Stimulated activated CD8-positive, alpha-beta memory T cell treated with anti-CD3 and anti-CD28 coated beads, Interleukin-7, amount 100 ng/mL, for 48 hours (primary cell): ENCODE data around the gene NEO1.

ENCODE experiments used
- DNase-seq, 2 donors: peaks; one replicate each; pipeline ENCODE4 v3.0.0-alpha.2; 2020; ENCODE audit warnings: low read depth in 1 of 2; ENCODE audit errors: extremely low read depth in 1 of 2

Gene NEO1

DNA sequence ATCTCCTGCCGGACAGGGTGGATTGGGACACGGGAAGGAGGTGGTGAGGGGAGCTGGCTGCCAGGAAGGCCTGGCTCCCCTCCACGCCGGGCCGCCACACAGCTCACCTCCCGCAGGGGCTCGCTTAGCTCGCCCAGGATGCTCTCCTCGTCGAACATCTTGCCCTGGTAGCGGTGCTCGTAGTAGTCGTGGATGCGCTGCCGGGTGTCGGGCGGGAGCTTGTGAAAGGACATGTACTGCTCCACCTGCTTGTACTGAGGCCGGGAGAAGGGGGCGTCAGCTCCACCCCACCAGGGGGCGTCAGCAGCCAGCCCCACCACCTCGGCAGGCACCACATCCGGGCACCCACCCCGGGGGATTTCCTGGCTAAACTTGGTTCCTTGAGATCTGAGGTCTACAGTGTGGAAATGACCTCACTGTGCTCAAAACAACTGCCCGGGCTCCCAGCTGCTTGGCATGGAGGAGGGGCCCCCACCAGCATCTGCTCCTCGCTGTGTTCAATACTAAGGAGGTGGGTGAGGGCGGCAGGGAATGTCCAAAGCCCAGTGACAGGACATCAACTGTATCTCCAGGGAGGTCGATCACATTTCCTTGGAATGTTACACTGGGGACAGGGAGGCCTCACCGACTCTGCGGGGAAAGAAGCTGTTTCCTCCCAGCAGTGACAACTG is 273.1 kb downstream of the NEO1 start:
- no peak for DNase-seq

DNA sequence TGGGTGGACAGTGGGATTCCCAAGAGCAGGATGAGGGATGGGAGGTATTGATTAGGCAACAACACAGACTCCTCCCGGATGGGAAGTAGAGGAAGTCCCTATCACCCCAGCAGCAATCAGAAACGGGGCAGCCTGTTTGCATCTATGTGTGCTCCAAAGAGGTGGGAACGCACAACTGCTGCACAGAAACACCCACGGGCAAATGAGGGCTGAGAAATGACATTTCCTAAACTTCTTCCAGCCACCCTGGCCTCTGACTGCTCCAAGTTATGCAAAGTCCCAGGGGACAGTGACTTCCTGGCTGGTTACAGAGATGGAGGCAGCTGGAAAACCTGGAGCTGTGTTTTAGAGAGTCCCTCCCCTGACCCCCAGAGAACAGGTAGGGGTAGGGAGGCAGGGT is 273.9 kb downstream of the NEO1 start:
- DNase-seq: no peak

DNA sequence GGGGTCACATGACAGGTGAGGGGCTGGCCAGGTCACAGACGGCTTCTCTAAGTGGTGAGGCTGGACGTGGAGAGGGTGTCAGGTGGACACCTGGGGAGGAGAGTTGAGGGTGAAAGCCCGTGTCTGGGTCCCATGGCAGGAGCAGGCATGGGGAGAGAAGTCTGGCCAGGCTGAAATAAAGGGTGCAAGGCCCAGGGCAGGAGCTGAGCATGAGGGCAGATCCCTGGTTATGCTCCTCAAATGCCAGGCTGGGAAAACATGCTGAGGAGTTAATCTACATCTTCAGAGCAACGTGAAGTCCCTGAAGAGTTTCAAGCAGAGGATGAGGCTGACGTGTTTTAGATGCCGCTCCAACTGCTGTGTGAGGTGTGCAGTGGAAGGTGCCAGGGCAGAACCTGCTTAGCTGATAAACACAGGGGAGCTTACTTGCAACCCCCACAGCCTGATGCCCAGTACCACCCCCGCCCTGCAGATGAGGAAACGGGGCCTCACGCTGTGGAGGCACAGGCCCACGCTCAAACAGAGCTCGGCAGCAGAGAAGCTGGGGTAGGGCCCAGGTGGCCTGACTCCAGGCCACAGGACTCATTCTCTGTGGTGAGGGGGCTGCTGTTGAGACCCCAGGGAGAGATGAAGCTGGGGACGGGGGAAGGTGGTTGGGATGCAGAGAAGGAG is 276.0 kb downstream of the NEO1 start:
- DNase-seq: no peak

DNA sequence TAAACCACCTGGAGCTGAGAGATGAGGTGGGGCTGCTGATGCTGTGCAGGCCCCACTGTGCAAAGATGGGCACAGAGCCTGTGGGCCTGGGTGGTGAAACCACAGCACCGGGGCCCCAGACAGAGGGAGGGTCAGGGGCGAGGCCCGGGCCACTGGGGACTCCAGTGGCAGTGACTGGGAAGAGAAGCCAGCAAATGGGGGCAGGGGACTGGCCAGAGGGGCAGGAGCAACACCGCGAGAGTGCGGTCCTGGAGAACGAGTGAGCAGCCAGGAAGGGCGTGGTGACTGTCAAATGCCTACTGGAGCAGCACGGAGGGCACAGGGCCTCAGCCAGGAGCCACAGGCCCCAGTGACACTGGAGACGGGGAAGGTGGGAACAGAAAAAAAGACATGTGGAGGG is 276.7 kb downstream of the NEO1 start:
- no peak for DNase-seq

DNA sequence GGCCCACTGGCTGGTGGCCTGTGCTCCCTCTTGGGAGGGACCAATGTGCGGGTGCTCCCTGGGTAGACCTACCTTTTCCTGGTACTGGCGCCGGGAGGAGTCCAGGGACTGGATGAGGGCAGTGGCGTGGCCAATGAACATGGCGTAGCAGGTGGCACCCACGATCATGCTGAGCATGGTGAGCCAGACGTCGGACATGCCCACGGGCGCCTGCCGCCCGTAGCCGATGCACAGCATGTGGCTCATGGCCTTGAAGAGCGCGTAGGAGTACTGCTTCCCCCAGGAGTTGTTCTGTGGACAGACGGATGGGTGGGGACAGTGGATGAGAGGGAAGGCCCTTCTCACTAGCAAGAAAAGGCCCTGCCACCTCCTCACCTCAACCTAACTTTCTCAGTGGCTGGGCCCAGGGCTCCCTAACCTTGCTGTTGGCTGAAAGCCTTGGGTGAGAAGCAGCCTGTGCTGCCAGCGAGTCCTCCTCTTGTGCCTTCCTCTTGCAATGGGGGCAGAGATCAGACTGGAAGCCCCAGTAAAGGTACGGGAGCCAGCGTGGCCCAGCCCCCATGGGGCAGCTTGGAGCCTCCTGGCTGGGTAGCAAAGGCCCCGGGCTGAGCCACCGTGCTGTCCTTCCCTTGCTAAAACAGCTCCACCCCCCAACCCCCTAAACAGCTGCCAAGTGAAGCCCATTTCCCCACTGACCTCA is 277.4 kb downstream of the NEO1 start:
- DNase-seq: no peak

DNA sequence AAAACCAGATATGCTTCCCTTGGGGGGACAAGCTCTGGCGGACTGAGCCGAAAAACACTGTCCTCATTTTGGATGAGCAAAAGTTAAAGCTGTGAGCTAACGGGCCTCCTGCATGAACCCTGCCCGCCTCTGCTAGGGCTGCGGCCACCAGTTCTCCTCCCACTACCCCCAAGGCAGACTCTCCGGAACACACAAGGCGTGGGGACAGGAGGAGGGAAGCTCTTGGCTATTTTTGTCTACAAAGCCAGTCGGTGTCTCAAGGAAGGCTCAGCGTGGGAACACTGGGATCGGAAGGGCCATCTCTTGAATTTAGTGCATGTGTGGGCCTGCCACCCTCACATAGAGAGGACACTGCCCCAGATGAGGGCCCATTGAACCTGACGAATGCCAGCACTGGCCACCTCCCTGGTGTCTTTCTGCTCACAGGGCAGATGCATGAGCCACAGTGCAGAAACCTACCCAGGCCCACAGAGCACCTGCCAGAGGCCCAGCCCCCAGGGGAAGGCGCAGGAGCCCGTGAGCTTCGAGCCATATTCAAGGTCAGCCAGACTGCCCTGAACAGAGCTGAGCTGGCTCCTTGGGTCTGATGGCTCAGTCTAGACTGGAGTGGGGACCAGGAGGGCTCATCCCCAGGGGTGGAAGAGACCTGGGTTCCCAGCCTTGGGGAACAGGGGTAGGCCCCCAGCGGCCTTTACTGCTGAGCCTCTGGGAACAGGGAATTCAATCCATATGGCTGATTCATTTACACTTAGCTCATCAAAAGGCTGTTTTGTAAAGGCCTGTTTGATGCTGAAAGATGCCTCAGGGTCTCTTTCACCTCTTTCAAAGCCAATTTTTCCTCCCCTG is 278.2 kb downstream of the NEO1 start:
- DNase-seq: no peak

DNA sequence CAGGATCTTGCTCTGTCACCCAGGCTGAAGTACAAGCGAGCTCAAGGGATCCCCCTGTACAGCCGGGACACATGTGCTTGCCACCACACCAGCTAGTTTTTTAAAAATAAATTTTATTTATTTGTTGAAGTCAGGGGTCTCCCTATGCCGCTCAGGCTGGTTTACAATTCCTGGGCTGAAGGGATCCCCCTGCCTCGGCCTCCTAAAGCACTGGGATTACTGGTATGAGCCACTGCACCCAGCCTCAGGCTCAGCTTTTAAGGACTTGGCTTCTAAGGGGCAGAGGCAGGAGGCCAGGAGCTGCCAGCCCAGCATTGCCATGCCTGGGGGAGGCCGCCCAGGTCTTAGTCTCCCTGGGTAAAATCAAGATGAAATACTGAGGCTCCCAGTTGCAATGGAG is 279.2 kb downstream of the NEO1 start:
- DNase-seq: no peak

DNA sequence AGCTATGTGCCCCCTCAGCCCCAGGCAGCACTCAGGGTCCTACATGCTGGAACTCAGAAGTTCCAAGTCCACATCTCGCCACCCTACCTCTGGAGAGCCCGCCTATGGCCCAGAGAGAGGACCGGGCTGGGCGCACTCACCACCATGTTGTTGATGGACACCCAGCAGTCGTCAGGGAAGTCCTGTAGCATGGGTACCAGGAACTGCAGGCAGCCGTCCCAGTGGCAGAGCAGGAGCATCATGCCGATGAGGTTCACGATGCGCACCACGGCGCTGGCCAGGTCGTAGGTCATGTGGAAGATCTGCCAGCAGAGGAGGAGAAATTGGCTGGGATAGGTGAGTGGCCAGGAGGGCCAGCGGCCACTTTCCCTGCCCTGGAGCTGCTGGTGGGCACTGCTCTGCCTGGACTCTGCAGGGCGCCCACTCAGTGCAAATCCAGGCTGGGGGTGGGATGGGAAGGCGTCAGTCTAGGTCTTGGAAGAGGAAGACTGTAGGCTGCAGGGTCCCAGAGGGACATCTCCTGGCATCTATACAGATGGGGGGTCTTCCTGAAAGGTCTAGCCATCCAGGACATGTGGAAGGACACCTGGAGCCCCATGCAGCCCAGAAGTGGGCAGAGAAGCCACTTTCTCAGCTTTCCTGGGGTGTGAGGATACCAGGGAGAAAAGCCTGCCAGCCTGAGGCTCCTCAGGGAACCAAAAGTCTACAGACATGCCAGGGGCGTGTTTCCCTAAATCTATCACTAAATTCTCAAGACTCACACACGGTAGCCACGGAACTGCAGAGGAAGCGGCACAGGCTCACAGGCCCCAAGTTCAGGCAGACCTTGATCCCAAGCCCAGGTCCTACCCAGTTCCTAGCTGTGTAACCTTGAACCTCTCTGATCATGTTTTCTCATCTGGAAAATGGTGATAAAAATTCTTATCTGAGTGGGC is 280.0 kb downstream of the NEO1 start:
- no peak for DNase-seq

DNA sequence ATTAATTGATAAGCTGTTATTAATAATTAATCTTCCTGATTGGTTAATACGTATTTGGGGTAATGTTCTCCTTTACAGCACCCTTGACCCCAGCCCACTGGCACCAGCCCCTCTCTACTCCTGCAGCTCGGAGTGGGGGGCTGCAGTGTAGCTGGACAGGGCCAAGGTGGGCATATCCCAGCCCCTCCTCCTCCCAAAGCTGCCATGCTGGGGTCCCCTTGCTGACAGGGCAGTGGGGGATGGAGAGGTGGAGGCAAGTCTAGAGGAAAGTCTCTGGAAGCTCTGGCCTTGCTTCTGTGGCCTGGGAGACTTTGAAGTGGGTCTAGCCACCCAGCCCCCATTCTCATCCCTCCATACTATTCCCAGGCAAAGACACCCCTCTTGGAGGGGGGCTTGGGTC is 280.7 kb downstream of the NEO1 start:
- DNase-seq: no peak

DNA sequence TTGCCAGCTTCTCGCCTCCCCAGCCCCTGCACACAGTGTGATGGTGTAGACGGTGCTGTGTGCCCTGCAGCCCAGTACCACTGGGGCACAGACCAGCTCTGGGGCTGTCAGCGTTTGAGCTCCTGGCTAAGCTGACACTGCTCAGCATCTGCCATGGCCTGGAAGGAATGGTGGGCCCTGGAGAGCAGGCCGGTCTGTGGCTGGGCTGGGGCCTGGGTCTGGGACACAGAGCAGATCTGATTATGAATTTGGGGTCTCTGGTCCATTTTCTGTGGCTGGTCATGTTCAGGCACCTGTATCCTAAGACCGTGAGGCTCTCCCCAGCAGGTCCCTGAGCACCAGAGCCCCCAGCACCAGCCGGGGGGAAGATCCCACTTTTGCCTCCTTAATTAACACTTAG is 281.8 kb downstream of the NEO1 start:
- DNase-seq: no peak

DNA sequence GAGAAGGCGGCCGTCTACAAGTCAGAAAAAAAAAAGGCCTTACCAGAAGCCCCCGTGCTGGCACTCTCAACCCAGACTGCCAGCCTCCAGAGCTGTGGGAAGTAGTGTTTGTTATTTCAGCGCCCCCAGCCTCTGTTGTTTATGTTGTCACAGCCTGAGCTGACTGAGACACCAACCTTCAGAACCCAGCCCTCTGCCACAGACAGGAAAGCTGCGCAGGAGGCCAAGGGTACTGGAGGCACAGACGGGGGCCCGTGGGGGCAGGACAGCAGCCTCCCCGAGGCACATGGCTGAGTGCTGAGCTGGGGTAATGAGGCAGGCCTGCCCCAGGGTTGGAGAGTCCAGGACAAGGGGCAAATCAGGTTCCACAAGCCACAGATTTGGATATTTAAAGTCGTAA is 282.8 kb downstream of the NEO1 start:
- no peak for DNase-seq

DNA sequence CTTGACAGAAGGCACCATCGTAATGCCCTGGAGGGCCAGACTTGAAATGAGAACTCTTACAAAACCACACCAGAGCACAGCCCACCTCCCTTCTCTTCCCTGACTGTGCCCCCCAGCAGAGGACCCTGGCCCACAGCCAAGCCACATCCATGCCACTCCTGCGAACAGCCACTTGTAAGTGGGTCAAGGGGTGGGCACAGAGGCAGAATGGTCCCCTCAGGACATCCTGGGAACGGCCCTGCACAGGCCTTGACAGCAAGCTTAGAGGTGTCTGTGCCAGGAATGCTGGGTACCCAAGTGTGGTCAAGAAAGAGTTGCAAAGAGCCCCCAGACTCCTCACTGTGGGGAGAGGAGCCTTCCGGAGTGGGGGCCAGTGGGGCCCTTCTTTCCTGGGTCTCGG is 283.2 kb downstream of the NEO1 start:
- no peak for DNase-seq

DNA sequence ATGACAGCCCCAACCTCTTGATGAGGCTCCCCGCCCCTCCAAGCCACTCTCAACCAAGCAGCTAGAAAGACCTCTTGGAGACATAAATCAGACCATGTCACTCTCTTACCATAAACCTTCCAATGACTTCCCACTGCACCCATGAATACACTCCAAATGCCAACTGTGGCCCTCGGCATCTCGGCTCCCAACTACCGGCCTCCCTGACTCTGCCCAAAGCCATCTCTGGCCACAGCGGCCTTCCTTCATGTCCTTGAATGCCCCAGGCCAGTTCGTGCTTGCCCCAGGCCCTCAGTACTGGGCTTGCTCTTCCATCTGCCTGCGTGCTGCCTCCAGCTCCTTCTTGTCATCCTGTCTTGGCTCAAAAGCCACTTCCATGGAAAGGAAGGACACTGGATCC is 284.5 kb downstream of the NEO1 start:
- no peak for DNase-seq

DNA sequence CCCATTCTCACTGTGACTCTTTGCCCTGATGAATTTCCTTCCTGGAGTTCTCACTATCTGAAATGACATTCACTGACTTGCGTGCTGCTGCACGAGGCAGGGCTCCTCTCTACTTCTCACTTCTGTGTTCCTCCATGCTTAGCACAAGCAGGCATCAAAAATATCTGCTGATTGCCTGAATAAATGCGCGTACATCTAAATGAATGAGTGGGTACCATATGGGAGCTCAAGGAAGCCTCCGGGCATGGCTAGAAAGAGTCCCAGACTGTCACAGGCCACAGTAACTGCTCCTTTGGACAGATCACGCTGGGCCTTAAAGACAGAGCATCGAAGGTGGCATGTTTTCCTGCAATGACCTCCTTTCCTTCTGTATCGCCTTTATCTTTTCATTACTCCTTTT is 284.9 kb downstream of the NEO1 start:
- no peak for DNase-seq

DNA sequence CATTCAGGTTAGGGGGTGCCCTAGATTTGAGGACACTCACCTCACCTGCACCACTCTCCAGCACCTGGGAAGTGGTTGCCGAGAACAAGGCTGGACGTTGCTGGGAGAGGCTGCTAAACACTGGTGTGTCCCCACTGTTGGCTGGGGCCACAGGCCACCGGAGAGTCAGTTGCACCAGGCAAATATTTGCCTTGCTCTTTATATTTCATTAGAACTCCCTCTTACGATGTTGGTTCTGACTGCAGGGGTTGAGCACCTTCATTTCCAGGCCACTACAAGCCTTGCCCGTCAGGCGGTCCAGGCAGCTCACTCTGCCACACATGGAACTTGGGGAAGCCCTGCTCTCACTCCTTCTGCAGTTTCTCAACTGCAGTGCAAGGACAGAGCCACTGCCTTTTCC is 285.8 kb downstream of the NEO1 start:
- DNase-seq: no peak

DNA sequence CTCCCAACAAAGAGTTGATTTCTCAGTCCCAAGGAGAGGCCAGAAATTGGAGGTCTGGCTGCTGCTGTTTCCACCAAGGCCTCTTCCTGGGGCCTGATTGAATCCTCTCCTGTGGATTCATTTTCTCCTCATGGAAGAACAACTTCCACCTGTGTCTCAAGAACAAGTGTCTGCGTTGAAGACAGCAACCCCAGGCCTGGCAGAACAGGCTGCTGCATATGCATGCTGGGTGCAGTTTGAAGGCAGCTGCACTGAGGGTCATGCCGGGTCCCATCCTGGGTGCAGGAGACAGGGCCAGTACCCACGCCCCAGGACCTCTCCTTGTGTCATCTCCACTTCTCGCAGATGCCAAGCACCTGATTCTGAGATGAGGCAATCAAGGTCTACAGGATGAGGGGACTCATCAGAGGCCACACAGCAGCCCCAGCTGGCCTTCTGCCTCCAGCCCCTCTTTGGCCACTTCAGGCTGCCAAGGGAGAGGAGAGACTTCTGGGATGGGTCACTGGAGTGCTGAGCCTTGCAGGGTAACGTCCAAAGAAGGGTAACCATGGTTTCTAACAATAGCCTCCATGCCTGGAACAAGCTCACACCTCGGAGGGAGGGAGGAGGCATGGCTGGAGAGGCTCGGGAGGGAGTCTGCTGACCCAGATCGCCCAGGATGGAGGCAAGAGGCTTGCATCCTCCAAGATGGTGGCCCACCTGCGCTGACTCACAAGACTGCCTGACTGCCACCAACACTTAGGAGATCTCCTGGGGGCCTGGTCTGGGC is 286.5 kb downstream of the NEO1 start:
- DNase-seq: no peak

DNA sequence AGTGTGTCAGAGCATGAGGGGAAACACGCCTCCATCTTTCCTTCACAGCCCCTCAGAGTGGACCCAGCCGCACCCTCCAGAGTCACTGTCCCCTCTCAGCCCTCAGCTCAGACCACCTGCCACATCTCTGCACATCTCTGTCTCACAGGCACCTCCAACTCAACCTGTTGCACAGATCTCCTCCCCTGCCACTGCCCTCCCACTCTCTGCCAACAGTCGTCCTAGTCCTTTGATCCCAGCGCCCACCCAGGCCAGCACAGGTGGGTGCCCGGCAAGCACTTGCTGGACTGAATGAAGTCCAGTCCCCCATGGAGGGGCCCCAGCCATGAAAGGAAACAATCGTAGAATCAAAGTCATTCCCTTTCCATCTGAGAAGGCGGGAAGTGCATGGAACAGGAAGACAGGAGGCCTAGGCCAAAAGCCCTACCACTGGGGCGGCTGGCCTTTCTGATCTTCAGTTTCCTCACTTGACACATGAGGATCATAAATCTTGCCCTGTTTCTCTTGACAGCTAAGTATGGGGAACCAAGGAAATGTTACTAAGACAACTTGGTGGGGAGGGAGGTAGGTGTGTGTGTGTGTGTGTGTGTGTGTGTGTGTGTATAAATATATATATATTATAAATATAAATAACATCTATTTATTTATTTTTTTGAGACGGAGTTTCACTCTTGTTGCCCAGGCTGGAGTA is 288.4 kb downstream of the NEO1 start:
- DNase-seq: no peak

DNA sequence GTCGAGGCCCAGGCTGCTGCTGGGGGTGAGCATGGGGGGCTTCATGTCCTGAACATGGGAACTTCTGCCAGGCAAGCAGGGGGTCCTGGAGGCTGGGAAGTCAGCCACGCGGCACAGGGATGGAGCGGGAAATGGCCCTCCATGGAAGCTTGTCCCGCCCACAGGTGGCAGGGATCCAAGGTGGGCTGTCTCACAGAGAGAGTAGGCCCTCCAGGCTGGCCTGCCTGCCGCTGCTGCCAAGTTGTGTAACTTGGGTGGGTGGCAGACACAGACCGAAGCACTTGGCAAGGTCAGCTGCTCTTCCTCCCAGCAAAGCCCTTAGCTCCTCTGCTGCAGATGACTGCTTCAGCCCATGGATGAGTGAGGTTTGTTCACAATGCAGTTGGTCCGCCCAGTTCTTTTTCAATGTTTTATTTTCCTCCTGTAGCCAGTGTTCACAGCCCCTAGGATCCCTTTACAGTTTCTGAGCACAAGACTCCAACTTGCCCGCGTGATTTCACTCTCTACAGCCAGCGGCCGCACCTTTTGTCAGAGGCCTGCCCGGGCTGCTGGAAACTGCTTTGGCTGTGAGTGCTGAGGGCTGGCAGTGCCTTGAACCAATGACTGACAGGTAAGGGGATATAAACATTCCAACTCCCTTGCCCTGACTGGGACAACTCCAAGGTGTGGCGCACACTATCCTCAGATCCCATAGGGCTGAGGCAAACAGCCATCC is 289.8 kb downstream of the NEO1 start:
- no peak for DNase-seq
